Type B pancreatic cell (in vitro differentiated cells): ENCODE results near the gene SNAPC2. TPM values are rescaled to one million over a fixed set of nuclear protein-coding genes. Genes with fewer than 3 reads are reported as not detected.

Experiments
- DNase-seq: peaks from one replicate; pipeline ENCODE4 v3.0.0; 2021; ENCODE audit warnings: mixed read lengths; ENCODE audit not compliant: unreplicated experiment; ENCODE audit errors: extremely low spot score
- H3K27ac Mint-ChIP-seq: 2 replicates; pipeline ENCODE4 v1.8.0; 2021; ENCODE audit warnings: mild to moderate bottlenecking, mixed read lengths
- H3K27me3 Mint-ChIP-seq: 2 replicates; pipeline ENCODE4 v1.8.0; 2021; ENCODE audit warnings: mixed read lengths
- H3K36me3 Mint-ChIP-seq: 2 replicates; pipeline ENCODE4 v1.8.0; 2021; ENCODE audit warnings: mixed read lengths
- H3K4me1 Mint-ChIP-seq: one replicate; pipeline ENCODE4 v1.8.0; 2021; ENCODE audit warnings: mixed read lengths; ENCODE audit not compliant: unreplicated experiment
- H3K4me3 Mint-ChIP-seq: 2 replicates; pipeline ENCODE4 v1.8.0; 2021; ENCODE audit warnings: mild to moderate bottlenecking, mixed read lengths
- H3K9me3 Mint-ChIP-seq: 2 replicates; pipeline ENCODE4 v1.8.0; 2021; ENCODE audit warnings: mixed read lengths
- CTCF ChIP-seq: fragments of 200-600 bp; sonication (generic); conservative IDR thresholded peaks from 2 replicates; pipeline ENCODE4 v1.5.0; 2021; ENCODE audit warnings: antibody characterized with exemption, mild to moderate bottlenecking
- total RNA-seq: library from RNA; stranded (reverse); gene quantifications from 2 replicates; pipeline ENCODE4 v1.2.1, GENCODE V29; 2021; ENCODE audit warnings: low replicate concordance

Gene SNAPC2
- total RNA-seq, 1 donor from 2014 or later = 15.0 TPM

- H3K4me3 Mint-ChIP-seq = peak overlapping the region; percentile 91
- peaks cover 4% of the 10 kb centered on the region for H3K36me3 Mint-ChIP-seq
- no peak for DNase-seq
- H3K9me3 Mint-ChIP-seq = no peaks in the 10 kb centered on the region
- H3K27me3 Mint-ChIP-seq = peaks cover 35% of the 10 kb centered on the region
- H3K4me1 Mint-ChIP-seq = peaks cover 13% of the 10 kb centered on the region
- peak overlapping the region; percentile 73 for H3K27ac Mint-ChIP-seq
- TF ChIP-seq CTCF = no peak
Measured at GRCh38 chr19:7873304-7874075, 46.6 kb upstream of the SNAPC2 start.

- peaks cover 4% of the 10 kb centered on the region for H3K36me3 Mint-ChIP-seq
- peak; percentile 83 for DNase-seq
- peaks cover 35% of the 10 kb centered on the region for H3K27me3 Mint-ChIP-seq
- no peak for TF ChIP-seq CTCF
- H3K4me1 Mint-ChIP-seq = peaks cover 13% of the 10 kb centered on the region
- H3K9me3 Mint-ChIP-seq = no peaks in the 10 kb centered on the region
- peak within 1 kb of the TSS; percentile 91 for H3K4me3 Mint-ChIP-seq
- H3K27ac Mint-ChIP-seq = peak within 1 kb of the TSS; percentile 73
Measured at GRCh38 chr19:7874076-7874896, 45.9 kb upstream of the SNAPC2 start, which contains the start of gene PRR36. Gene PRR36, minus strand, starts transcription at chr19:7874390. Its CDS starts 701 bp downstream, at chr19:7873689.

GRCh38 chr19:7874897-7875273 lies 45.3 kb upstream of the SNAPC2 start:
- H3K4me3 Mint-ChIP-seq = peak overlapping the region; percentile 84
- H3K27me3 Mint-ChIP-seq = peaks cover 35% of the 10 kb centered on the region
- no peak for TF ChIP-seq CTCF
- no peak for DNase-seq
- H3K27ac Mint-ChIP-seq = peak overlapping the region; percentile 71
- H3K36me3 Mint-ChIP-seq = peaks cover 4% of the 10 kb centered on the region
- H3K4me1 Mint-ChIP-seq = peaks cover 13% of the 10 kb centered on the region
- no peaks in the 10 kb centered on the region for H3K9me3 Mint-ChIP-seq

GRCh38 chr19:7877249-7877836 lies 42.8 kb upstream of the SNAPC2 start:
- Mint-ChIP-seq H3K9me3 (no peaks in the 10 kb centered on the region), H3K4me3 (peak overlapping the region; percentile 33), H3K4me1 (no peaks in the 10 kb centered on the region), H3K36me3 (no peaks in the 10 kb centered on the region), H3K27ac (peak overlapping the region; percentile 15), H3K27me3 (peaks cover 25% of the 10 kb centered on the region)
- DNase-seq = no peak
- TF ChIP-seq CTCF = no peak

DNA sequence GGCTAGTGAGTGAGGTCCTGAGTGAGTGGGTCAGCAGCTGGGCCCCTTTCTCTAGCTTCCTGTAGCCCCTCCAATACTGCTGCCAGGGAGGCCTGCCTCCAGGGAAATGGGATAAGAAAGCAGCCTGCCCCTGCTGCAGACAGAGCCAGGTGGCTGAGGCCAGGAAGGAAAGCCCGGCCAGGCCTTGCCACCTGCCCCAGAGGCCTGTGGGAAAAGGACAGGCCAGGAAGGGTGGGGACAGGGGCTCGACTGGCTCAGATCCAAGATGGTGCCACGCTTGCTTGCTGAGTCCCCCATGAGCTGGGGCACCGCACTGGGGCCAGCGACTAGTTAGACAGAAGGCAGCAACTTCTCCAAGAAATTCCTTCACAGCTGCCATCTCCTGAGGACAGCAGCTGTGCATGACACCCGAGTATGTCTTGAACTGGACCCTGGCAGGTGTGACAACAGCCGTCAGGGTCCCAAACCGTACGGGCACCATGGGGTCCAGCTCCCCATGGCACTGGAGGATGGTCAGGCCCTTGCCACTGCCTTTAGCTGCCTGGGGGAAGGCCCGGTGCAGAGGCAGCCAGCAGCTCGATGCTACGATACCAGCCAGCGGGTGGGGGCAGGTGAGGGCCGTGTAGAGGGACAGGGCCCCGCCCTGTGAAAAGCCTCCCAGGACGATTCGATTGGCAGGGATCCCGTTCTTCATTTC lies 40.9 kb upstream of the SNAPC2 start:
- no peak overlapping the region for H3K27ac Mint-ChIP-seq
- peaks cover 19% of the 10 kb centered on the region for H3K27me3 Mint-ChIP-seq
- no peaks in the 10 kb centered on the region for H3K36me3 Mint-ChIP-seq
- H3K9me3 Mint-ChIP-seq = no peaks in the 10 kb centered on the region
- H3K4me1 Mint-ChIP-seq = no peaks in the 10 kb centered on the region
- DNase-seq = no peak
- no peak overlapping the region for H3K4me3 Mint-ChIP-seq
- TF ChIP-seq CTCF = no peak
